ENCODE measurements around the gene TOMM40. TPM values are rescaled to one million over a fixed set of nuclear protein-coding genes. Genes with fewer than 3 reads are reported as not detected.

The TOMM40 gene
- total RNA-seq, 1 donor from 2014 or later = 75.1 TPM

DNA sequence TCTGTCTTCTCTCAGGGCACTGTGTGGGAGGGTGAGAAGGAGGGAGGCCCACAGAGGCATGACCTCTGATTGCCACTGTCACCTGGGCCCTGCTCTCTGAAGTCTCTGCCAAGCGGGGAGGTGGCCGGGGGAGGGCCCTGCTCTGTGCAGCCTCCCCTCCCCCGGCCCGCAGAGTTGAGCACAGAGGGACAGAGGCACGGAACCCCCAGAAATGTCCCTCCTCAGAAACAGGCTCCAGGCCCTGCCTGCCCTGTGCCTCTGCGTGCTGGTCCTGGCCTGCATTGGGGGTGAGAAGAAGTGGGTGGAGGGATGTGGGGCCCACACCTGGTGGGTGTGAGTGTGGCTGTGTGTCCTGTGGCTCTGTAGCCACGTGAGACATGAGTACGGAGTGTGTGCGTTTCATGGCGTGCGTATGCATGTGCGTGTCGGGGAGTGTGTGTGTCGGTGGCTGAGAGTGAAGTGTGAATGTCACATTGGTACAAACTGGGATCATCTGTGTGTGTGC, 51.1 kb downstream of the TOMM40 start, which contains the start of gene APOC4:
APOC4 (plus strand) TSS at position 171 of the 505 bp plus-strand sequence; CDS start at position 212, 41 bp downstream.
- Mint-ChIP-seq H3K4me1 (ENCODE audit: unreplicated experiment) (no peaks in the 10 kb centered on the region), H3K27me3 (no peaks in the 10 kb centered on the region), H3K9me3 (no peaks in the 10 kb centered on the region), H3K36me3 (no peaks in the 10 kb centered on the region), H3K4me3 (no peak within 1 kb of the TSS), H3K27ac (no peak within 1 kb of the TSS)
- no peak for DNase-seq (ENCODE audit: extremely low spot score, unreplicated experiment)
- no peak for TF ChIP-seq CTCF (conservative IDR thresholded peaks at IDR 0.05)

DNA sequence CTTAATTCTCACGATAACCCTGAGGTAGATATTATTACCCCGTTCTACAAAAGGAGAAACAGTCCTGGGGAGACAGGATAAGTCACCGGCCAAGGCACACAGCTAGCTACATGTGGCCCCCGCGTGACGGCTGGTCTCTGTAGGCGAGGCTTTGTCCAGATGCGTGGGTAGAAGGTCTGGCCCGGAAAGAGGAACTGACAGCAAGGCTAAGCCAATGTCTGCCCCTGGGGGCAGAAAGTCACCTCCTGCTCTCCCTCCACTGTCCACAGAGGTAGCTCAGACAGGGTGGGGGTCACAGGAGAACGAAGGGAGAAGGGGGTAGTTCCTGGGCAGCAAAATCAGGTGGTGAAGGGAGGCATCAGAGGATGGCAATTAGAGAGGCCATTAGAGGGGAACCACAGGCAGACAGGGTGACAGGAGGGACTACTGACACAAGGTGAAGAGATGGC, 52.8 kb downstream of the TOMM40 start:
- no peaks in the 10 kb centered on the region for H3K27me3 Mint-ChIP-seq
- H3K27ac Mint-ChIP-seq = no peak overlapping the region
- H3K36me3 Mint-ChIP-seq = no peaks in the 10 kb centered on the region
- DNase-seq (ENCODE audit: extremely low spot score, unreplicated experiment) = no peak
- no peak for TF ChIP-seq CTCF (conservative IDR thresholded peaks at IDR 0.05)
- no peaks in the 10 kb centered on the region for H3K9me3 Mint-ChIP-seq
- H3K4me3 Mint-ChIP-seq = no peak overlapping the region
- H3K4me1 Mint-ChIP-seq (ENCODE audit: unreplicated experiment) = no peaks in the 10 kb centered on the region

DNA sequence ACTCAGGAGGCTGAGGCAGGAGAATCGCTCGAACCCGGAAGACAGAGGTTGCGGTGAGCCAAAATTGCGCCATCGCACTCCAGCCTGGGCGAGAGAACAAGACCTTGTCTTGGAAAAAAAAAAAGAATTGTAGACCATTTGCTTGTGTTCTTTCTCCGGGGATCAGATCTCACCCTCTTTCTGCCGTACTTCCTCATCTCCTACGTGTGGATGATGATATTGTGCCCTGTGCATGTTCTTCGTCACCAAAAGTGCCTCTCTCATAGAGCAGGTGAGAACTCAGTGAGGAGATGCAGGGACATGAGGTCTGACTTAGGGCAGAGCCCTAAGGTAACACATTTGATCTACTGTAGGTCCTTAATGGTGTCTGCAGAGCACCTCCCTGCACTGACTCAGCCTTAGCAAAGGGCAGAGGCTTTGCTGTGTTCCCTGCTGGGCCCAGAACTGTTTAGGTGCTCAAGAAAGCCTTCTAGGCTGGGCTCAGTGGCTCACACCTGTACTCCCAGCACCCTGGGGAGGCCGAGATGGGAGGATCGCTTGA, 56.1 kb downstream of the TOMM40 start:
- no peak for TF ChIP-seq CTCF (conservative IDR thresholded peaks at IDR 0.05)
- H3K9me3 Mint-ChIP-seq = no peaks in the 10 kb centered on the region
- peaks cover 4% of the 10 kb centered on the region for H3K4me1 Mint-ChIP-seq (ENCODE audit: unreplicated experiment)
- DNase-seq (ENCODE audit: extremely low spot score, unreplicated experiment) = no peak
- no peak overlapping the region for H3K4me3 Mint-ChIP-seq
- no peaks in the 10 kb centered on the region for H3K36me3 Mint-ChIP-seq
- H3K27ac Mint-ChIP-seq = no peak overlapping the region
- no peaks in the 10 kb centered on the region for H3K27me3 Mint-ChIP-seq

- Mint-ChIP-seq H3K27me3 (no peaks in the 10 kb centered on the region), H3K27ac (no peak overlapping the region), H3K9me3 (no peaks in the 10 kb centered on the region), H3K4me3 (no peak overlapping the region), H3K36me3 (no peaks in the 10 kb centered on the region), H3K4me1 (ENCODE audit: unreplicated experiment) (peaks cover 4% of the 10 kb centered on the region)
- TF ChIP-seq CTCF (conservative IDR thresholded peaks at IDR 0.05) = no peak
- DNase-seq (ENCODE audit: extremely low spot score, unreplicated experiment) = no peak
These were observed 57.2 kb downstream of the TOMM40 start for GRCh38 chr19:44948237-44948636.

GRCh38 chr19:44948763-44949374, 57.8 kb downstream of the TOMM40 start:
- Mint-ChIP-seq H3K27ac (no peak overlapping the region), H3K27me3 (no peaks in the 10 kb centered on the region), H3K9me3 (no peaks in the 10 kb centered on the region), H3K4me1 (ENCODE audit: unreplicated experiment) (peaks cover 4% of the 10 kb centered on the region), H3K4me3 (no peak overlapping the region), H3K36me3 (no peaks in the 10 kb centered on the region)
- no peak for DNase-seq (ENCODE audit: extremely low spot score, unreplicated experiment)
- TF ChIP-seq CTCF (conservative IDR thresholded peaks at IDR 0.05) = no peak

Data from type B pancreatic cell (in vitro differentiated cells).